C4-2B (cell line): ENCODE data around the gene FAM222A.

Experiments
- ZFX ChIP-seq: fragments of 450-650 bp; IDR thresholded peaks from 2 replicates; pipeline ENCODE4 v1.6.1; 2017
- TF ChIP-seq, protein P1 (sequence below): fragments of 450-650 bp; conservative IDR thresholded peaks from 2 replicates; pipeline ENCODE4 v1.5.1; 2017; ENCODE audit warnings: mild to moderate bottlenecking

DNA sequence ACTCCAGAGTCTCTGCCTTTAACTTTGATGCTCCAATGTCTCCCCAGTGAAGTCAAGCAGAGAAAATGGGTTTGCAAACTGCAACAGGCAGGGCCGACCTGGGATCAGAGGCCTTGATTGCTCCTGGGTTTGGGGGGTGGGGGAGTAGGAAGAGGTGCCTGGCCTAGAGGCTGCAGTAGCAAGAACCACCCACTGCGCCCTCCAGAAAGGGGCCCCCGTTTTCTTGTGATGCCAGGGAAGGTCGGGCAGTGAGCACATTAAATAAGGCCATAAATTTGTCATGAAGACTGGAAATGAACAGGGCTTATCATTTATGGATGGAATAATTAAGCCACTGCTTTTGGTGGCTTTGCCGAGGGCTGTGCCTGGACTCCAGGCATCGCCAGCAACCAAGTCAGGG lies 38.2 kb upstream of the FAM222A start:
- TF ChIP-seq, protein P1, sequence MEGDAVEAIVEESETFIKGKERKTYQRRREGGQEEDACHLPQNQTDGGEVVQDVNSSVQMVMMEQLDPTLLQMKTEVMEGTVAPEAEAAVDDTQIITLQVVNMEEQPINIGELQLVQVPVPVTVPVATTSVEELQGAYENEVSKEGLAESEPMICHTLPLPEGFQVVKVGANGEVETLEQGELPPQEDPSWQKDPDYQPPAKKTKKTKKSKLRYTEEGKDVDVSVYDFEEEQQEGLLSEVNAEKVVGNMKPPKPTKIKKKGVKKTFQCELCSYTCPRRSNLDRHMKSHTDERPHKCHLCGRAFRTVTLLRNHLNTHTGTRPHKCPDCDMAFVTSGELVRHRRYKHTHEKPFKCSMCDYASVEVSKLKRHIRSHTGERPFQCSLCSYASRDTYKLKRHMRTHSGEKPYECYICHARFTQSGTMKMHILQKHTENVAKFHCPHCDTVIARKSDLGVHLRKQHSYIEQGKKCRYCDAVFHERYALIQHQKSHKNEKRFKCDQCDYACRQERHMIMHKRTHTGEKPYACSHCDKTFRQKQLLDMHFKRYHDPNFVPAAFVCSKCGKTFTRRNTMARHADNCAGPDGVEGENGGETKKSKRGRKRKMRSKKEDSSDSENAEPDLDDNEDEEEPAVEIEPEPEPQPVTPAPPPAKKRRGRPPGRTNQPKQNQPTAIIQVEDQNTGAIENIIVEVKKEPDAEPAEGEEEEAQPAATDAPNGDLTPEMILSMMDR, result no peak
- TF ChIP-seq ZFX, result no peak
